Measurements from ENCODE around the gene C1QTNF7.

The C1QTNF7 gene

DNA sequence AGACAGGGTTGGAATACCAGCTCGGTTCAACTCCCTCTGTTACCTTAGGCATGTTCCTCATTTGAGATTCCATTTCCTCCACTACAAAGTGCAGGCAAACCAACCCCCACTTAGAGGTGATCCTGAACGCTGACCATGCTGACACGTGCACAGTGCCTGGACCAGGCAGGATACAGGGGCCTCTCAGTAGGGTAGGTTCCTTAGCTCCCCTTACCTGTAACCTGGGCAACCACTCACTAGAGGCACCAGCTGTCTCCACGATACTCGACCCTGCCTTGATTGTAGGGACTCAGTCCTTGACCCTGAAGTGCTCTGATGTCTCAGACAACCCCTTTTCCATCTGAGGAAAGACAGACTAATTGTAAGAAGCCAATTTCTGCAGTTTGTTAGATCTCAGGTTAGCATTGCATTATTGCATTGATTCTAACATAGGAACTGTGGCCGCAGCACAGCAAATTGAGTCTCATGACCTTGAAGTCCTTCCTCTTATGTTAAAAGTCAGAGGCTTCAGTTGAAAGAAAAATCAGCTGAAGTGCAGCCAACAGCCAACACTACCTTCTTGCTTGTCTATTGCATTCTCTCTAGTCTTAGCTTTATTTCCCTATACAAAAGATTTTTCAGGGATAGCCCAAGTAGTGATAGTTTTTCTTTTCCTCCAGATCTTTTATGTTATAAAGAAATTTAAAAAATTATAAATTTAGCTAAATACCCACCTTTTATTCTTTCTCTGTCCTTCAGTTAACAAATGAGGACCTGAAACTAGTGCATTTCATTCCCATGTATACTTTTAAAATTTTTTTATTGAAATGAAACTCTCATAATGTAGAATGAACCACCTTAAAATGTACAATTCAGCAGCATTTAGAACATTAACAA lies 11.2 kb upstream of the C1QTNF7 start:
- no peak for DNase-seq

DNA sequence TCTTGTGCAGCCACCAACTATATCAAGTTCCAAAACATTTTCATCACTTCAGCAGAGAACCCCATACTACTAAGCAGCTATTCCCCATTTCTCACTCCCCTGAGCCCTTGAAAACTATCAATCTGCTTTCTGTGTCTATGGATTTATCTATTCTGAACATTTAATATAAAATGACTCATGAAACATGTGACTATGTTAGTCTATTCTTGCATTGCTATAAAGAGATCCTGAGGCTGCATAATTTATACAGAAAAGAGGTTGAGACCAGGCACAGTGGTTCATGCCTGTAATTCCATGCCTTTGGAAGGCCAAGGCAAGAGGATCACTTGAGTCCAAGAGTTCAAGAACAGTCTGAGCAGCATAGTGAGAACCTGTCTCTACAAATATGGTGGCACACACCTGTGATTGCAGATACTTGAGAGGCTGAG lies 10.6 kb upstream of the C1QTNF7 start:
- DNase-seq, result no peak

DNA sequence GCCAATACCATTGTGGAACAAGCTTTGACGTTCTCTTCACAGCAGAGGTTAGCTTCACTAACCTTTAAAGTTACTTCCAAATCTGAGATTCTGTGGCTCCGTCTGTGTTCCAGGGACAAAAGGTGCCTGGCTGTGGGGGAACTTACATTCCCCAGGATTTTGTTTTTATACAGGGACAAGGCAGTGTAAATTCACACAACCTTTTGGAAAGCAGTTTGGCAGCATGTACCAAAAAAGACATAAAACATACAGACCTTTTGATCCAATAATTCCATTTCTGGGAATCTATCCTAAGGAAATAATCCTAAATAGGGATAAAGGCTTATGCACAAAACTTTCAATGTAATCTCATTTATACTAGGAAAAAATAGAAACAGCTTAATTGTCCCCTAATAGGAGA lies 8.9 kb upstream of the C1QTNF7 start:
- no peak for DNase-seq

DNA sequence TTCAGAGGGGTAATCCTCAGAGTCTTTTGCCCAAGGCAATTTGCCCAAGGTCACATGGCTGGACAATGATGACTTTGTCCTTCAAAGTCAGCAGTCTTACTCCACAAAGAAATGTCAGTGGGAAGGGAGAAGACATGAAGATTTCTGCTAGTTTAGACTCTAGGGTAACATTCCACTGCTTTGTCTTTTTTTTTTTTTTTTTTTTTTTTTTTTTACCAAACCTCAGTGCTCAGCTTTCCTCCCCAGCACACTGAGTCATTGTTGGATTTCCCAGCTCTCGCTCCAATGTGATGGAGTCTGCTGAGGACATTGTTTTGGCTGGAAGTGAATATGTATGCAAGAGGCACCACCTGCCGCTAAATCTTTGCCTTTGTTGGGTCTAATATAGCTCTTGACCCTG lies 7.2 kb upstream of the C1QTNF7 start:
- DNase-seq, result no peak

DNA sequence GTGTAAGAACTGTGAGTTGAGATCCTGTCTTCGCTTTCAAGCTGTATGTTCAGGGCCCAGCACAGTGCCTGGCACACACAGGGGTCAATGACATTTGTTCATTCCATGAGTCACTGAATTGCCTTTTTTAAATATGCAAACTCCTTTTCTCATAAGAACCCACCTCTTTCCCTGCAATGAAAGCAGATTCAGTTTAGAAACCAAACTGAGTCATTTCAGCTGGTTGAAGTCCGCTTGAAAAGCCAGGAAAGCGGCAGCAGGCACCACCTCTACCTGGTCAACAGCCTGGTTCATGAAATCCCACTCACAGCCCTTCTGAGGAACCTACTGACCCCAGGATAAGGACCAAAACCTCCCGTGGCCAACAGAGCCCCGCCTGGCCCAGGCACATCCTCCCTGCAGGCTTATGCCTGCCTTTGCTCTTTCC lies 4.5 kb upstream of the C1QTNF7 start:
- DNase-seq, result no peak

DNA sequence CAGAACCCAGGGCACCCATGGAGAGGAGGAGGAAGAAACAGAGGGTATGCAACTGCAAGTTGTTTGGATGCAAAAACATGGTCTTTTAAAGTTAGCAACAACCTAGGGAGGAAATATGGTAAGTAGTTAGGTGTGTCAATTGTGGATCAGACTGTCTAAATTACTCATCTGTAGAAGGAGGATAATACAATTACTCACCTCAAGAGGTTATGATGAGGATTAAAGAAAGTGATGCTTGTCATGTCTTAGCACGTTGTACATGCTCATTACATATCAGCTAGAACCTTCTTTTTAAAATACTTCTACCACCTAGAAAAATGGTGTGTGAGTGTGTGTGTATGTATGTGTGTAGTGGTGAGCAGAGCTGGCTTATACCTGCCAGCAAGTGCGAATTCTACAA lies 2.3 kb upstream of the C1QTNF7 start:
- DNase-seq, result no peak

DNA sequence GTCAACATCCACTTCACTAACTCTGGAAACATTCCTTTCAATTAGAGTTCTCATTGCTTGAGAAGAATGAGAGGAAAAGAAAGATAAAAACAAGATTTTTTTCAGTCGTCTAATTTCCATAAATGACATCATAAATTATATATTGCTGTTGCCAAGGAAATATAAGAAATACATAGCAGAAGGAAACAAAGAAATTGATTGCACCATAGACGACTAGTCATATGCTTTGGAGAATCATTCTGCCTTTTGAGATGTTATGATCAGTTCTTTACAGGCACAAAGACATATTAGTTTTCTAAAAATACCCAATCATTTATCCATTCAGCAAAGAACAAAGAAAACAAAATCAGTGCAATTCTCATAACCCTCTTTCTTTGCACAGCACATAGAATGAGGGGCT lies 672 bp upstream of the C1QTNF7 start:
- DNase-seq, result no peak

DNA sequence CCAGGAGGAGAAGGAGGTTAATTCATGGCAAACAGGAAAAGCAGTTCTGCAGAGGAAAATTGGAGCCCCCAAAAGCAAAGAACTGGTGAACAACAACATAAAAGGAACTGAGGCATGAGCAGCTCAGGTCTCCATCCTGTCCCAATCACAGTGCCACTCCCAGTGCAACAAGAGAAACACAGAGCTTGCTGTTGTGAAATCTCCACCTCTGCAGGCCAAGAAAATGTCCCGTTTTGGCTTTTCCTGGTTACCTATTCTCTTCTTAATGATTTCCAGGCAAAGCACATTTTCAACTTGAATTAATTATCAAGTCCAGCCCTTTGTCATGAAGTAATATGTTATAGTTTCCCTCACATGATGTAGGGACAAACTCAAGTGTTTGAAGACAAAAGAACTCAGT lies 778 bp downstream of the C1QTNF7 start:
- no peak for DNase-seq

DNA sequence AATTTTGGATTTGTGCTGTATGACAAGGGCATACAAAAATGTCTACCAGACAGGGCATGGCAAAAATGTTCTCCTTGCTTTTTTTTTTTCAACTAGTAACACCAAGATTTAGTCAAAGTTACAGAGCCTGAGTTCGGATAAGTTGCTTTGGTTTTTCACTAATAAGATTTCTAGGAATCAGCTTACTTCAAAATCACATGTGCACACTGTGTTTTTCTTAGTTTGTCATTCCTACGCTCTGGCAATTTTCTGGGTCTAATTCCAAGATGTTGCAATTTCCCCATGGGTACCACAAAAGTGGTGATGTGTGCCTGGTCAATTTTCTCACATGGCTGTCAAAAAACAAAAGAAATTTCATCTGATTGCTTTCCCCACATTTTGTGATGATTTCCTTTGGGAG lies 6.3 kb downstream of the C1QTNF7 start:
- DNase-seq, result no peak

DNA sequence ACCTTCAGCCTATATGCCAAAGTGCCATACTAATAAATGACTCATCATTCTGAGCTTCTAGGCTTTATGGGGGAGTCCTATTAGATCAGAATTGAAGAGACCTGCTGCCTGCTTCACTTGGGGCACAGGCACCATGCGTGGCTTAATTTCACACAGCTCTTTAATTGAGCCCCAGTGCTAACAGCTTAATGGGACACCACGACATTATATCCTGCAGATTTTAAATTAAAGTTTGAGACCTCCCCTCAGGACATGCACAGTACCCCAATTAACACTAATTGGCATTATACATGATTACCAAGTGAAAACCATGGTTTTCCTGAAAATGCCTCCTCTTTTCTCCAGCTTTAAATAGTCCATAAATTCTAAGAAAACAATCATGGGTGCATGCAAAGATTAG lies 6.8 kb downstream of the C1QTNF7 start:
- no peak for DNase-seq

DNA sequence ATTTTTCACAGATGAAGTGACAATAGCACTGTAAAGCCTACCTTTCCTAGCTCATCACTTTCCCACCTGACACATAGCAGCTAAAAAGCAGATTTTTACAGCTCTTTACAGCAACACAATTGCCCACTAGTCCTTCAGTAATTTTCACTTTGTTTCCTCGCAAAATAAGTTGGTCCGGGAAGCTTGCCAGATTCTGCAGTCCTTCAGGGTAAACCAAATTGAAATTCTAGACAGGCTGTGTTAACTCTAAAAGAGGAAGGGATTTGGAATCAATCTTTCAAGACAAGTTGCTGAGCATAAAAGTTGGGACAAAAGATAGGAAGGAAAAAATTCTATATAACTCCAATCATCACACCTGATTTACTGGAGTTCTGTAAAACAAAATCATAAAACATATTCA lies 8.7 kb downstream of the C1QTNF7 start:
- no peak for DNase-seq

DNA sequence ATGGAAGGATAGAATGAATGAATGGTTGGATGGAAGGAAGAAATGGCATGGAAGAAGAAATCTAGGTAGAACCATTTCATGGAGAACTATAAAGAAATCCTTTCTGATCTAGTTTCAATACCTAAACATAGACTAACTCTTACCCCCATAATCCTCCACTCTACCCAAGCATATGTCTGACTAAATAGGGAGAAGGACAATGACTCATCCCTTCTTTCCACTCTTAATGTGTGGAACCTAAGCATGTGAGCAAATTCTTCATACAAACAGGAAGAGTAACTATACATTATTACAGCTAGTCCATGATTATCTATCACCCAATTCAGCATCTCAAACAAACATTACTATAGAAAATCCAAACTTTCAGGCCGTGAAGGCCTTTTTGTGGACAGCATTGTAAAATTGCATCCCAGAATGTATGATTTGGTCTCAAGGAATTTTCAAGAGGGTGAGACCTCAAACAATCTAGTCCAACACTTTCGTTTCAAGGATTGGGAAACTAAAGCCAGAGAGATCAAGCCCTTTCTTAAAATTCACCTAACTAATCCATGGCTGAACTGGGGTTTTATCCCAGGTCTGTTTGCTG lies 11.2 kb downstream of the C1QTNF7 start:
- DNase-seq, result no peak

DNA sequence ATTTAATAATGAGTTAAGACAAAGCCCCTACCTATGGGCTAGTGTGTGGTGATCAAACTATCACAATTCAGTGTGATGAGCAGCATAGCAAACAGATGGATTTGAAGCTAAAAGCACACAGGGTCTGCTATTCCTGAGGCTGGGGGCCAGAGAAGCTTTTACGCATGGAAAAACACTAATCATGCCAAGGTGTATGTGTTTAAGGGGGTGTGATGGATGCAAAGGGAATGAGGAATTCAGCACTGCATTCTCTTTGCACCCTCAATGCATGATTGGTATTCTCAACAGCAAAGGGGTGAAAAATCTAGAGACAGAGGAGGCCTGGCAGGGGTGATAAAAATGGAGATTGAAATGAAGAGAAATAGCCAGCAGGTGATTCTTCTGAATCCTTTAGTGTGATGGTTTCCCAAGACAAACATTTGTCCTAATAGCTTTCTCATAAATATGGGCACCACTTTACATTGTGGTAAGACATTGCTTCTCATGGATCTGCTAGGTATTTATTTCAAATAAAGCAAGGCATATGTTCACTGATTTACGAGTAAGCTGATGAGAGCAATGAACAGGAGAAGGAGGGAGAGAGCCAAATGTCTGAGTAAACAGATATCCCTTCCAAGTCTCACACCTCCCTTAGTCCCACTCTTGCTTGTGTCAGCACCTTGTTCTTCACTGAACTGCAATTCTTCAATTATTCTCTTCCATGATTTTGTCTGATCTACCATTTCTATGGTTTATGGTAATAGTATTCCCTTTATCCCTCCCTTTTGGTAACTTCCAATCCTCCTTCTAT lies 15.7 kb downstream of the C1QTNF7 start:
- no peak for DNase-seq

DNA sequence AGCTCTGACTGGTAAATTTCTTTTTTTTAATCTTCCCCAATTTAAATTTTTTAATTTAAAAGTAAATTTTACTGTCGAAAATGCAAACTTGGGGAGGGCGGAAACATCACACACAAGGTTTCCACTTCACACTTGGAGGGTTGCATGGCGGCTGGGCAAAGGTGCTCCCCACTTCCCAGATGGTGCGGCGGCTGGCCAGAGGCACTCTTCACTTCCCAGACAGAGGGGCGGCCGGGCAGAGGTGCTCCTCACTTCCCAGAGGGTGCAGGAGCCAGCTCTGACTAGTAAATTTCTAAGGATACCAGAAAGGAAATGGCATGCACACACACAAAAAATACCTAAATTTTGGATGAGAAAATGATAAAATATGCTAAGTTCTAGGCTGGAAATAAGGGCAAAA lies 16.4 kb downstream of the C1QTNF7 start:
- DNase-seq, result no peak

DNA sequence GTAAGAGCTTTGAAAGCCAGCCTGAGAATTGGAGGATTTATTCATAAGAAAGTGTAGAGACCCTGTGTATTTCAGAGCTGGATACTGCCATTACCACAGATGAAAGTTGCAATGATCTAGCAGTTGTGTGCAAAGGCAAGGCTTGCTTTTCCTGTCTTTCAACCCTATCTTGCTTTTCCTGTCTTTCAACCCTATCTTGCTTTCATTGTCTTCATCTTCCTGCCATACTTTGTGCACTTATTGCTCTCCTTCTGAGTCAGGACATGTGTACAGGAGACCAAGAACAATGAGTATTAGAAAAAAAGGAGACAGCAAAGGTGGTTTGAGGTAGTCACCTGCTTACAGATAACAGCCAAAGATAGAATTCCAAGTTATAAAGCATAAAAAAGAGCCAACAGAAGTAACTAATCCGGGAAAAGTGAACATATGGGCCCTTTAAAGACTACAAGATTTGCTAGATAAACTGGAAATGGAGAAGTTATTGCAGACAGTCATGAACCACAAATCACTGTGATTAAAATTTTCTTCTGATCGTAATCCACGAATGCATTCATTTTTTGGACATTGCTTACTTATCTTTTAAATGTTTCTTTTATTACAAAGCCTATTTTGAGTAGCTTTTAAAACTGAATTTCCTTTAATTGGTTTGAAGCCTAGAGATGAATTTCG lies 17.2 kb downstream of the C1QTNF7 start:
- no peak for DNase-seq

DNA sequence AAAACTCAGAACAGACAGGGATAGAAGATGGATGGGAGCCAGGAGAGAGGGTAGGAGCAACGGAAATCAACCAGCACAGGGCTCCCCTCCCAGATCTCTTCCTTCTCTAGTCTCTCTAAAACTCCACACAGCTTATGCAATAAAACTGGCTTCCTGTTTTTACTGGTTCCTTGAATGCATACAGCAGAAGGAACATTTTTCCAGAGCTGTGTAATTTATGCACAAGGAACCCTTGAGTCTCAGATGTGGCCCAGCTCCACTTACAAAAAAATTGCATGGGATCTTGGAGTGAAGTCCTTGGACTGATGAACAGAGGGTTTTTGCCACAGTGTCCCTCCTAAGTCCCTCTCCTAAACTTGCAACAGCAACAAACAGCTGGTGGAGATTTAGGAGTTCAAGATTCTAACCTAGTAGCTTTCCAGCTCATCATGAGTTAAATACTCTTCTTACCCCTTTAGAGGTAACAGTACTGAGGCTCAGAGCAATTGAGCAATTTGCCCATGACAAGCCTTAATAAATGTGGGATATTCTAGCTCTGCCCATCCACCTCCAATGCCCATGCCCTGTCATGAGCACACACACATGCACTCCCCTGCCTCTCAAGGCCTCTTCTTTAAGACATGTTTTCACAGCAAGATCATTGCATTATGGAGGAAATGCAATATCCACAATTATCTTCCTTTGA lies 23.5 kb downstream of the C1QTNF7 start:
- no peak for DNase-seq

DNA sequence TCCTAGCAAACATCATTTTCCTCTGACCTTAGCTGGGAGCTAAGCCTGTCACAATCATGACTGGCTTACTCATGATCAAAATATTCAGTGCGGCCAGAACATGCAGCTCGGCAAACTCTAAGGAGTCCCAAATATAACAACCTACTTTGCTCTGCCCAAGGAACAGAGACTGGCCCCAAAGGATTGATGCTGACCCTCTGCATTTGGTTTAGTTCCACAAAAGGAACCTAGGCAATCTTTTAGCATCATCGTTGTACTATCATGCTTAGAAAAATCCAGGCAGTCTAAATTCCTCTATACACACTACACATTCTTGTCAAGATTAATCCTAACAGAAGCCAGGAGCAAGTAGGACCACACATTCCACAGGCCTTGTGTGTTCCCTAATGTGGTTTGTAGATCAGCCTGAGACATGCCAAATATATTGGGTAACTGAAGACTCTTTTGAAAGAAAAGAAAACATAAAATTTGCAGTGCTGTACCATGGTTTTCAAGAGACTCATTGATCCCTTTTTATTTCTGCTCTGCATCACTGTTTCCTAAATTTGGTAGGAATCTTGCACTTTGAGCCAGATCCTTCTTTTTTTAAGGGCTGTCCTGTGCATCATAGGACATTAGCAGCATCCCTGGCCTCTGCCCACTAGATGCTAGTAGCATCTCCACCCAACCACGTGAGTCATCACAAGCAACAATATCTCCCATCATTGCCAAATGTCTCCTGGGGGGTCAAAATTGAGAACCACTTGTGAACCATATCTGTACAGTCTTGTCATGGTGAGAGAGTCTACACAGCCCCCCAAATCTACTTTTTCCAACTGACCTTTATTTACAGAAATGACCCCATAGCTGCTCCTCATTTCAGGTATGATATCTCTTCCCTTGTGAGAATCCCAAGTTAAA lies 24.3 kb downstream of the C1QTNF7 start:
- no peak for DNase-seq

DNA sequence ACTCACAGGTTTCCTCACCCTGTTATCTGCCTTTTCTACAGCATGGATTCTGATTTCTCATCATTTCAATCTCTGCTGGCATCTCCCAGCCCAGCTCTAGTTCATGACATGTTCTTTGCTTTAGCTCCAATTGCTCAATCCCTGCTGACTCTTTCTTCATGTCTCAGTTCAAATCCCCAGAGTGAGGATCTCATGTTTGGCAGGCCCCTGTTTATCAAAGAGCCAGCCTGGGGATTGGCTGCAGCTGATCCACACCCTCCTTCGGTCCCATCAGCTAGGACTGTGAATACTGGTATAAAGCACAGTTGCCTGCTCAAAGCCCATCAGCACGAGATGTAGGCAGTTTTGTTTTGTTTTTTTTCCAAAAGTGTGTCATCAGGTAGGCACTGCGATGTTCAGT lies 27.5 kb downstream of the C1QTNF7 start:
- no peak for DNase-seq

DNA sequence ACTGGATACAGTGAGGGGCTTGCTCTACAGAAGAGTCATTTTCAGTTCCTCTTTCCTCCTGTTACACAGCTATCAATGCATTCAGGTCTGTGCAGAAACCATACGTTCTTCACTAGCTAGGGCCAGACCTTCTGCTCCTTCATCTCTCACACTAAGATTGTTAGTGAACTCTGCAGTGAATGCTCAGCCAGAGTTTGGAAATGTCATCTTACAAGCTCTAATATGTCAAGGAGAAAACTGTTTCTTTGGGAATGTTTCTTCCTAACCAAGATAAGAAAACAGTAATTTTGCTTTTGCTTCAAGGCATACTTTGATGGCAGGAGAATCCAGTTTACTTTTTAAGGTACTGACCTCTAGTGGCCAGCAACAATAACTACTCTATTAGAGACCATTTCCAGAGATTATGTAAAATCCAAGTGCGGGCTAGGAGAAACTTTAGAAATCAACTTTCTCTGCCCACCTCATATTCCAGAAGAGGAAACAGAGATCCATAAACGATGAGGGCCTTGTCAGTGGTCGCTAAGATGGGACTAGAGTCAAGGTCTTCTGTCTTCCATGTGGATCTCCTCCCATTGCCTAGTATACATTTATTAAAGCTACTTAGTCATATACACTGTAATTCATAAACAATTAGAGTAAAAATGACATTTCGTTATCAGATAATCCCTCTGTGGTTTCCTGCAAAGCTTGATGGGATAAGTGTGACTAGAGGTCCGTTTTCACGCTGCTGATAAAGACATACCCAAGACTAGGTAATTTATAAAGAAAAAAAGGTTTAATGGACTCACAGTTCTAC lies 29.8 kb downstream of the C1QTNF7 start:
- peak; percentile 51 for DNase-seq

DNA sequence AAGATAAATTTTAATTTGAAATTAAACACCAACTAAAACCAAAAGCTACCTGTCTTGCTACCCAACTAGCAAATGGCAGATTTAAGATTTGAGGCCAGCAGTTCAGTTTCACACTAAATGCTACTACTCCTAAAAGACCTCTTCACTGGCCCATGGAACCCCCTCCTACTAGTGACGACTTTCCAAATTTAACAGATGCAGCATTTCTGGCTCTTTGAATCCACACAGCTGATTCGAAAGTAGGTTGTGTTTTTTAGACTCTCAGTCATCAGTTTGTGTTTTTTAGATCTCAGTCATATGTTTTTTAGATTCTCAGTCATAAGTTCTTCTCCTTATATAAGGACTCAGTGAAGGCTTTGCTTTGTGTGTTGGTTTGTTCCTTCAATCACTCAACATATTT lies 30.8 kb downstream of the C1QTNF7 start:
- no peak for DNase-seq

DNA sequence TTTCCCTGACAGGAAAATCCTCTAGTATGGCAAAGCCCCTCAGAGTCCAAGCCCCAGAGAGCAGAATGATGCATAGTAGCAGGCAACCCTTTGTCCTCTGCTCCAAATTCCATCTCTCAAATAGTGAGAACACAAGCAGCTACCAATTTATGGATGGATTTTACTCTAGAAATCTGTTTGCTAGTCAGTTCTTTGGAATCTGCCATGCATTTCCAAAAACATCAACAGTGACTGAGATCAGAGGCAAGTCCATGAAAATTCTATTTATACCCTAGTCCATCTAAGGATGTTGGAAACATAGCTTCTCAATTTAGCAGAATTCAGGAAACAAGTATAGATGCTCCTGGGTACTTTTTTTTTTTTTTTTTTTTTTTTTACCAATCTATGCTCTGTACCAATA lies 31.9 kb downstream of the C1QTNF7 start:
- no peak for DNase-seq
